Mucosa of descending colon (tissue), 3 donors: ENCODE data around the gene PPP1R37. TPM values are rescaled to one million over a fixed set of nuclear protein-coding genes. Genes with fewer than 3 reads are reported as not detected.
A peak's percentile ranks its signal among the peaks of the same experiment; 100 is the strongest.

Source experiments
- ATAC-seq: fragments of 200-7000 bp; cut with Tn5 transposase; one replicate; pipeline ENCODE4 v1.9.1; 2020; ENCODE audit warnings: mild to moderate bottlenecking, moderate library complexity
- DNase-seq, 3 donors: peaks; one replicate each; pipeline ENCODE4 v3.0.0-alpha.2; 2020
- H3K36me3 ChIP-seq: fragments of 200-600 bp; one replicate; pipeline ENCODE4 v1.8.0; 2021; ENCODE audit warnings: low read depth, mild to moderate bottlenecking
- H3K4me1 ChIP-seq: fragments of 200-600 bp; one replicate; pipeline ENCODE4 v1.8.0; 2021; ENCODE audit warnings: low read depth, mild to moderate bottlenecking
- H3K4me3 ChIP-seq: fragments of 200-600 bp; one replicate; pipeline ENCODE4 v1.8.0; 2021; ENCODE audit warnings: mild to moderate bottlenecking
- H3K9me3 ChIP-seq: fragments of 200-600 bp; one replicate; pipeline ENCODE4 v1.8.0; 2021; ENCODE audit warnings: mild to moderate bottlenecking
- CTCF ChIP-seq: fragments of 200-600 bp; IDR thresholded peaks from one replicate; pipeline ENCODE4 v1.8.0; 2022; ENCODE audit warnings: antibody characterized with exemption, mild to moderate bottlenecking
- intact Hi-C, 2 donors: fragments of 100-400 bp; cut with DNase I in 1 of 2; cut with micrococcal nuclease in 1 of 2; formaldehyde crosslinking; loops; one replicate each; pipeline versions ENCODE4 v1.11.0 to v1.11.1; 2022; cut with DNase I, micrococcal nuclease
- total RNA-seq, 3 donors: library from RNA; stranded (reverse); fragmentation: NEBNext Ultra II Directional in 2 of 3; extraction: Animal tissue kit (Norgen Biotek cat#: 25700) in 2 of 3; gene quantifications; one replicate each; pipeline versions ENCODE4 v1.2.1 to v1.2.4, GENCODE V29; 2021 to 2023
- donor health status: DM: no; HTN: no; CAD: no; lungs with moderate emphysema.
- donor health status: DM: no; HTN: no; CAD: no.
- donor health status: DM: no; HTN: yes; CAD: no.

Gene PPP1R37
- total RNA-seq, 3 donors from 2014 or later = 27.2 to 33.6 (median 31.7) TPM

- H3K9me3 ChIP-seq = no peaks in the 10 kb centered on the region
- H3K36me3 ChIP-seq = no peaks in the 10 kb centered on the region
- no peak for TF ChIP-seq CTCF
- no peak for DNase-seq
- no peak for ATAC-seq
- intact Hi-C loops = no loop called here
- H3K4me1 ChIP-seq = no peaks in the 10 kb centered on the region
- no peak overlapping the region for H3K4me3 ChIP-seq
Observed at GRCh38 chr19:45186509-45187334, 93.7 kb downstream of the PPP1R37 start.

GRCh38 chr19:45187421-45188100 lies 94.6 kb downstream of the PPP1R37 start:
- ATAC-seq (peak; percentile 69), DNase-seq (no peak)
- Histone ChIP-seq H3K4me1 (no peaks in the 10 kb centered on the region), H3K9me3 (no peaks in the 10 kb centered on the region), H3K4me3 (no peak overlapping the region), H3K36me3 (no peaks in the 10 kb centered on the region)
- intact Hi-C loops = no loop called here
- TF ChIP-seq CTCF = no peak

GRCh38 chr19:45189971-45190370 lies 97.0 kb downstream of the PPP1R37 start:
- Histone ChIP-seq H3K4me1 (no peaks in the 10 kb centered on the region), H3K9me3 (no peaks in the 10 kb centered on the region), H3K4me3 (no peak overlapping the region), H3K36me3 (no peaks in the 10 kb centered on the region)
- TF ChIP-seq CTCF = no peak
- ATAC-seq (no peak), DNase-seq (no peak)
- intact Hi-C loops = no loop called here

GRCh38 chr19:45191375-45191774 lies 98.4 kb downstream of the PPP1R37 start:
- no peak for TF ChIP-seq CTCF
- ATAC-seq = no peak
- intact Hi-C loops = no loop called here

GRCh38 chr19:45195764-45196163 lies 102.8 kb downstream of the PPP1R37 start:
- ATAC-seq (no peak), DNase-seq (no peak)
- intact Hi-C loops = no loop called here
- no peaks in the 10 kb centered on the region for H3K36me3 ChIP-seq
- no peaks in the 10 kb centered on the region for H3K9me3 ChIP-seq
- H3K4me1 ChIP-seq = no peaks in the 10 kb centered on the region
- H3K4me3 ChIP-seq = no peak overlapping the region
- TF ChIP-seq CTCF = no peak

More at GRCh38 chr19:45191375-45191774, 98.4 kb downstream of the PPP1R37 start:
- no peaks in the 10 kb centered on the region for H3K4me1 ChIP-seq
- no peaks in the 10 kb centered on the region for H3K9me3 ChIP-seq
- DNase-seq = no peak
- H3K36me3 ChIP-seq = no peaks in the 10 kb centered on the region
- no peak overlapping the region for H3K4me3 ChIP-seq

Other genes starting within 250 kb of the PPP1R37 start
- gene NECTIN2, start 246.9 kb upstream of the PPP1R37 start, total RNA-seq = 100 to 1,000 TPM in 1 of 3 donors, 10 to 100 TPM in 2; 65.3 to 109 (median 98.8) TPM
- gene TOMM40, start 201.9 kb upstream of the PPP1R37 start, total RNA-seq = 10 to 100 TPM; 47.9 to 82.6 (median 53.5) TPM
- 10 to 100 TPM; 32.7 to 74.6 (median 46.2) TPM for gene APOE, start 187.4 kb upstream of the PPP1R37 start, total RNA-seq
- gene APOC1, start 178.6 kb upstream of the PPP1R37 start, total RNA-seq = 10 to 100 TPM in 1 of 3 donors, 1 to 10 TPM in 2; 3.6 to 12.7 (median 9.8) TPM
- not detected for gene APOC4, start 150.9 kb upstream of the PPP1R37 start, total RNA-seq
- gene APOC2, start 147.1 kb upstream of the PPP1R37 start, total RNA-seq = 1 to 10 TPM in 1 of 3 donors, under 1 TPM in 2; 0.80 to 1.6 (median 0.98) TPM
- gene CLPTM1, start 137.8 kb upstream of the PPP1R37 start, total RNA-seq = 100 to 1,000 TPM in 2 of 3 donors, 10 to 100 TPM in 1; 98.3 to 125 (median 114) TPM
- gene RELB, start 91.7 kb upstream of the PPP1R37 start, total RNA-seq = 10 to 100 TPM; 20.9 to 30.3 (median 21.1) TPM
- 100 to 1,000 TPM in 1 of 3 donors, 10 to 100 TPM in 2; 79.4 to 113 (median 93.2) TPM for gene CLASRP, start 54.1 kb upstream of the PPP1R37 start, total RNA-seq
- 1 to 10 TPM; 2.8 to 5.0 (median 4.9) TPM for gene ZNF296, start 16.7 kb upstream of the PPP1R37 start, total RNA-seq
- gene GEMIN7, start 13.9 kb upstream of the PPP1R37 start, total RNA-seq = 10 to 100 TPM; 14.4 to 22.6 (median 21.8) TPM
- gene NKPD1, start 67.8 kb downstream of the PPP1R37 start, total RNA-seq = not detected
- gene TRAPPC6A, start 85.1 kb downstream of the PPP1R37 start, total RNA-seq = 10 to 100 TPM; 29.0 to 45.1 (median 37.4) TPM
- 10 to 100 TPM in 2 of 3 donors, 1 to 10 TPM in 1; 9.8 to 12.3 (median 11.6) TPM for gene BLOC1S3, start 85.6 kb downstream of the PPP1R37 start, total RNA-seq
- gene EXOC3L2, start 152.2 kb downstream of the PPP1R37 start, total RNA-seq = 1 to 10 TPM in 2 of 3 donors, under 1 TPM in 1; 0.70 to 1.4 (median 1.2) TPM
- 10 to 100 TPM; 15.7 to 34.6 (median 17.0) TPM for gene MARK4, start 158.1 kb downstream of the PPP1R37 start, total RNA-seq
- 1 to 10 TPM; 1.1 to 2.0 (median 1.6) TPM for gene CKM, start 229.7 kb downstream of the PPP1R37 start, total RNA-seq
- not detected for gene KLC3, start 247.6 kb downstream of the PPP1R37 start, total RNA-seq